ENCODE measurements around the gene LRRC72.
"Not testable (repeated sequence)": the region's sequence is repeated elsewhere in the genome, so short reads cannot be mapped to it uniquely, and the experiment has no call there.

The LRRC72 gene

DNA sequence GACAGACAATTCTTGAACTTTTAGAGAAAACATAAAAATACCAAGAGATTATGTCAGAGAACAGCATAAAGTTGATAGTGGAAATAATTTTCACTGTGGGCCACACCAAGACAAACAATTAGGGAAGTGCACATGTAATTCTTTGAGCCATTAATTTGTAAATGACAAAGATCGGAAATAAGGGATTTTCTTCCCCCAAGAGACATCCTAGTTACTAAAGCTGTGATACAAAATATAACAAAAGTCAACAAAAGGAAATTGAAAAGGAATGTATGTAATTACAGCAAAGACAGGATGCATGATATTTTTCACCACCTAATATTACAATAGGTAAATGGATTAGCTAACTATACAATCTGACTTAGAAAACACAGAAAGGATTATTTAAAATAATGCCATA, 12.4 kb upstream of the LRRC72 start:
- Histone ChIP-seq H3K9ac (ENCODE audit: low read length) (no peak overlapping the region), H3K4me1 (ENCODE audit: low read length) (no peaks in the 10 kb centered on the region), H3K27me3 (replicated peaks; ENCODE audit: insufficient read depth, low read length) (no peaks in the 10 kb centered on the region), H2AFZ (ENCODE audit: low read length) (no peak overlapping the region), H3K4me2 (ENCODE audit: low read depth, low read length) (no peak overlapping the region), H3K79me2 (ENCODE audit: low read length) (no peaks in the 10 kb centered on the region), H3K9me2 (replicated peaks; ENCODE audit: insufficient read depth, low read length) (no peaks in the 10 kb centered on the region), H3F3A (ENCODE audit: insufficient read depth, low read length) (no peaks in the 10 kb centered on the region), H4K20me1 (ENCODE audit: insufficient read depth, low read length) (no peaks in the 10 kb centered on the region), H3K27ac (ENCODE audit: low read length) (no peak overlapping the region), H3K9me3 (replicated peaks; ENCODE audit: insufficient read depth, low read length) (no peaks in the 10 kb centered on the region), H3K36me3 (replicated peaks; ENCODE audit: insufficient read depth, low read length) (no peaks in the 10 kb centered on the region), H3K4me3 (ENCODE audit: low read length) (no peak overlapping the region)
- no peak for TF ChIP-seq EZH2phosphoT487 (IDR thresholded peaks at IDR 0.05; ENCODE audit: low read length)
- no peak for TF ChIP-seq EZH2 (optimal IDR thresholded peaks at IDR 0.05; ENCODE audit: low read depth, low read length)
- TF ChIP-seq, protein P1, sequence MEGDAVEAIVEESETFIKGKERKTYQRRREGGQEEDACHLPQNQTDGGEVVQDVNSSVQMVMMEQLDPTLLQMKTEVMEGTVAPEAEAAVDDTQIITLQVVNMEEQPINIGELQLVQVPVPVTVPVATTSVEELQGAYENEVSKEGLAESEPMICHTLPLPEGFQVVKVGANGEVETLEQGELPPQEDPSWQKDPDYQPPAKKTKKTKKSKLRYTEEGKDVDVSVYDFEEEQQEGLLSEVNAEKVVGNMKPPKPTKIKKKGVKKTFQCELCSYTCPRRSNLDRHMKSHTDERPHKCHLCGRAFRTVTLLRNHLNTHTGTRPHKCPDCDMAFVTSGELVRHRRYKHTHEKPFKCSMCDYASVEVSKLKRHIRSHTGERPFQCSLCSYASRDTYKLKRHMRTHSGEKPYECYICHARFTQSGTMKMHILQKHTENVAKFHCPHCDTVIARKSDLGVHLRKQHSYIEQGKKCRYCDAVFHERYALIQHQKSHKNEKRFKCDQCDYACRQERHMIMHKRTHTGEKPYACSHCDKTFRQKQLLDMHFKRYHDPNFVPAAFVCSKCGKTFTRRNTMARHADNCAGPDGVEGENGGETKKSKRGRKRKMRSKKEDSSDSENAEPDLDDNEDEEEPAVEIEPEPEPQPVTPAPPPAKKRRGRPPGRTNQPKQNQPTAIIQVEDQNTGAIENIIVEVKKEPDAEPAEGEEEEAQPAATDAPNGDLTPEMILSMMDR (IDR thresholded peaks at IDR 0.05; ENCODE audit: low read length), result no peak
- DNase-seq, result no peak

DNA sequence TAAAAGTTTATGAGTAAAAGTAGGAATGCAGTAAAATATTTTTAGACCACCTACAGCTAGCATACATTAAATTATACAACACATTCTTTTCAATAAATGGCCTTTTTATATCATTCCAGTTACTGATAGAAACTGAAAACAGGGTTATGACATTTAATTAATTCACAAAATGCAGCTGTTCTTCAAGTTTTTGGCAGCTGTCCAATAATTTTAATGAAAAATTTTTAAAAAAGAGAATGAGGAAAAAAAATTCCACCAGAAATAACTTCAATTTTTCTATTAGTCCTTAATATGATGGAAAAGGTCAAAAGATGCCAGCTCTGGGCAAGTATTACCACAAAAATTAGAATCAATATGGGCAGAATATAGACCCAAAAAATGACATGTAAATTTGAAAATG, 11.9 kb upstream of the LRRC72 start:
- Histone ChIP-seq H4K20me1 (ENCODE audit: insufficient read depth, low read length) (no peaks in the 10 kb centered on the region), H3F3A (ENCODE audit: insufficient read depth, low read length) (no peaks in the 10 kb centered on the region), H3K9me2 (replicated peaks; ENCODE audit: insufficient read depth, low read length) (no peaks in the 10 kb centered on the region), H3K4me1 (ENCODE audit: low read length) (no peaks in the 10 kb centered on the region), H2AFZ (ENCODE audit: low read length) (no peak overlapping the region), H3K79me2 (ENCODE audit: low read length) (no peaks in the 10 kb centered on the region), H3K9me3 (replicated peaks; ENCODE audit: insufficient read depth, low read length) (no peaks in the 10 kb centered on the region), H3K27ac (ENCODE audit: low read length) (no peak overlapping the region), H3K27me3 (replicated peaks; ENCODE audit: insufficient read depth, low read length) (no peaks in the 10 kb centered on the region), H3K4me2 (ENCODE audit: low read depth, low read length) (no peak overlapping the region), H3K9ac (ENCODE audit: low read length) (no peak overlapping the region), H3K36me3 (replicated peaks; ENCODE audit: insufficient read depth, low read length) (no peaks in the 10 kb centered on the region), H3K4me3 (ENCODE audit: low read length) (no peak overlapping the region)
- no peak for DNase-seq
- no peak for TF ChIP-seq EZH2phosphoT487 (IDR thresholded peaks at IDR 0.05; ENCODE audit: low read length)
- TF ChIP-seq, protein P1 (IDR thresholded peaks at IDR 0.05; ENCODE audit: low read length), result no peak
- TF ChIP-seq EZH2 (optimal IDR thresholded peaks at IDR 0.05; ENCODE audit: low read depth, low read length), result no peak

DNA sequence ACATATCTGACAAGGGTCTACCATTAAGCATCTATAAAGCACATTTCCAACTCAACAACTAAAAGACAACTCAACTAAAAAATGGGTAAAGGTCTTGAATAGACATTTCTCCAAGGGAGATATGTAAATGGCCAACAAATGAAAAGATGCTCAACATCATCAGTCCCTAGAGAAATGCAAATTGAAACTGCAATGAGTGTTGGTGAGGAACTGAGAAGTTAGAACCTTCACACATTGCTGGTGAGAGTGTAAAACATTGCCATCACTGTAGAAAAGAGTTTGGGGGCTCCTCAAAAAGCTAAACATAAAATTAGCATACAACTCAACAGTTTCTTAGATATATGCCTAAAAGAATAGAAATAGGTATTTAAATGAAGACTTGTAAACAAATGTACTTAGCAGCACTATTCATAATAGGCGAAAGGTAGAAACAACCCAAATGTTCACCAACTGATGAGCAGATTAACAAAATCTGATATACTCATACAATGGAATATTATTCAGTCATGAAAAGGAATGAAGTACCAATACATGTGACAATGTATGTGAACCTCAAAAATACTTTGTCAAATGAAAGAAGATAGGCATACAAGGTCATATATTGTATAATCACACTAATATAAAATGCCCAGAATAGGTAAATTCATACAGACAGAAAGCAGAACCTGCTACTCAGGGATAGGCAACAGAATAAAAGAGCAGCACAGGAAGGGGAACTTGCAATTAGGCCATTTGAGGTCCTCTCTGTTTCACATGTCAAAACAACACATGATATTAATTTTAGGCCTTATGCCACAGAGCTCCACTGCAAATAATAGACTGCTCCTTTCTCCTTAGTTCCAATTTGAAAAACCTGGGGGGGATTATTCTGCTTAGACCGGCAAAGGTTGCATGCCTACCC, 10.6 kb upstream of the LRRC72 start:
- TF ChIP-seq EZH2phosphoT487 (IDR thresholded peaks at IDR 0.05; ENCODE audit: low read length) (no peak), EZH2 (optimal IDR thresholded peaks at IDR 0.05; ENCODE audit: low read depth, low read length) (no peak)
- TF ChIP-seq, protein P1 (IDR thresholded peaks at IDR 0.05; ENCODE audit: low read length), result no peak
- no peaks in the 10 kb centered on the region for H3K36me3 ChIP-seq (replicated peaks; ENCODE audit: insufficient read depth, low read length)
- H3K27ac ChIP-seq (ENCODE audit: low read length), result no peak overlapping the region
- no peaks in the 10 kb centered on the region for H3K79me2 ChIP-seq (ENCODE audit: low read length)
- no peaks in the 10 kb centered on the region for H3F3A ChIP-seq (ENCODE audit: insufficient read depth, low read length)
- no peaks in the 10 kb centered on the region for H3K4me1 ChIP-seq (ENCODE audit: low read length)
- no peak overlapping the region for H3K9ac ChIP-seq (ENCODE audit: low read length)
- H3K9me3 ChIP-seq (replicated peaks; ENCODE audit: insufficient read depth, low read length), result no peaks in the 10 kb centered on the region
- H4K20me1 ChIP-seq (ENCODE audit: insufficient read depth, low read length), result no peaks in the 10 kb centered on the region
- H3K4me3 ChIP-seq (ENCODE audit: low read length), result no peak overlapping the region
- no peak overlapping the region for H2AFZ ChIP-seq (ENCODE audit: low read length)
- no peaks in the 10 kb centered on the region for H3K9me2 ChIP-seq (replicated peaks; ENCODE audit: insufficient read depth, low read length)
- no peaks in the 10 kb centered on the region for H3K27me3 ChIP-seq (replicated peaks; ENCODE audit: insufficient read depth, low read length)
- H3K4me2 ChIP-seq (ENCODE audit: low read depth, low read length), result no peak overlapping the region
- DNase-seq, result no peak

DNA sequence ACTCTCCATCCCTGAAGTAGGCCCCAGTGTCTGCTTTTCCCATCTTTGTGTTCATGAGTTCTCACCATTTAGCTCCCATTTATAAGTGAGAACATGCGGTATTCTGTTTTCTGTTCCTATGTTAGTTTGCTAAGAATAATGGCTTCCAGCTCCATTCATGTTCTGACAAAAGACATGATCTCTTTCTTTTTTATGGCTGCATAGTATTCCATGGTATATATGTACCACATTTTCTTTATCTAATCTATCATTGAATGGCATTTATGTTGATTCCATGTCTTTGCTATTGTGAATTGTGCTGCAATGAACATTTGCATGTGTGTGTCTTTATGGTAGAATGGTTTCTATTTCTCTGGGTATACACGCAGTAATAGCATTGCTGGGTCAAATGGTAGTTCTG, 6.6 kb upstream of the LRRC72 start:
- H3K79me2 ChIP-seq (ENCODE audit: low read length); H3K27me3 ChIP-seq (replicated peaks; ENCODE audit: insufficient read depth, low read length); H3F3A ChIP-seq (ENCODE audit: insufficient read depth, low read length); H3K9me2 ChIP-seq (replicated peaks; ENCODE audit: insufficient read depth, low read length); H3K36me3 ChIP-seq (replicated peaks; ENCODE audit: insufficient read depth, low read length); H3K27ac ChIP-seq (ENCODE audit: low read length); H3K4me2 ChIP-seq (ENCODE audit: low read depth, low read length); DNase-seq; H3K9ac ChIP-seq (ENCODE audit: low read length); H3K4me3 ChIP-seq (ENCODE audit: low read length); H3K9me3 ChIP-seq (replicated peaks; ENCODE audit: insufficient read depth, low read length); H4K20me1 ChIP-seq (ENCODE audit: insufficient read depth, low read length); H3K4me1 ChIP-seq (ENCODE audit: low read length); H2AFZ ChIP-seq (ENCODE audit: low read length): not testable (repeated sequence)

Data from MM.1S (cell line).